ENCODE data around the gene TNNI2. TPM values are rescaled to one million over a fixed set of nuclear protein-coding genes. Genes with fewer than 3 reads are reported as not detected.

The TNNI2 gene
- total RNA-seq, 2 donors from 2014 or later: not detected

GRCh38 chr11:1867381-1867780 is 28.6 kb downstream of the TNNI2 start:
- TF ChIP-seq CTCF (IDR thresholded peaks at IDR 0.05): no peak
- Histone ChIP-seq H3K27me3 (no peaks in the 10 kb centered on the region), H3K9me3 (no peaks in the 10 kb centered on the region), H3K4me1 (peaks cover 0 to 52% of the 10 kb centered on the region in 2 donors), H3K27ac (no peak overlapping the region), H3K36me3 (no peaks in the 10 kb centered on the region), H3K4me3 (no peak overlapping the region)
- DNase-seq (ENCODE audit: low spot score): no peak

GRCh38 chr11:1868056-1868635 is 29.4 kb downstream of the TNNI2 start:
- no peak for TF ChIP-seq CTCF (IDR thresholded peaks at IDR 0.05)
- H3K4me1 ChIP-seq: peaks cover 0 to 53% of the 10 kb centered on the region in 2 donors
- H3K27me3 ChIP-seq: no peaks in the 10 kb centered on the region
- H3K36me3 ChIP-seq: no peaks in the 10 kb centered on the region
- no peaks in the 10 kb centered on the region for H3K9me3 ChIP-seq
- no peak for DNase-seq (ENCODE audit: low spot score)
- H3K27ac ChIP-seq: peak overlapping the region; percentile 51 to 60
- peak overlapping the region in 1 of 2 donors; percentile 47 for H3K4me3 ChIP-seq

GRCh38 chr11:1868636-1869291 is 30.0 kb downstream of the TNNI2 start:
- DNase-seq (ENCODE audit: low spot score): no peak
- no peaks in the 10 kb centered on the region for H3K27me3 ChIP-seq
- no peaks in the 10 kb centered on the region for H3K9me3 ChIP-seq
- peaks cover 0 to 48% of the 10 kb centered on the region in 2 donors for H3K4me1 ChIP-seq
- no peaks in the 10 kb centered on the region for H3K36me3 ChIP-seq
- H3K4me3 ChIP-seq: peak overlapping the region; percentile 29 to 47
- H3K27ac ChIP-seq: peak overlapping the region; percentile 51 to 60
- no peak for TF ChIP-seq CTCF (IDR thresholded peaks at IDR 0.05)

GRCh38 chr11:1869427-1870325 is 30.9 kb downstream of the TNNI2 start:
- TF ChIP-seq CTCF (IDR thresholded peaks at IDR 0.05): peak in 1 of 2 donors; percentile 23
- DNase-seq (ENCODE audit: low spot score): no peak
- no peaks in the 10 kb centered on the region for H3K27me3 ChIP-seq
- peaks cover 0 to 39% of the 10 kb centered on the region in 2 donors for H3K4me1 ChIP-seq
- H3K27ac ChIP-seq: peak overlapping the region; percentile 51 to 60
- H3K9me3 ChIP-seq: no peaks in the 10 kb centered on the region
- H3K4me3 ChIP-seq: peak overlapping the region; percentile 29 to 47
- no peaks in the 10 kb centered on the region for H3K36me3 ChIP-seq

GRCh38 chr11:1870326-1870696 is 31.5 kb downstream of the TNNI2 start:
- H3K36me3 ChIP-seq: no peaks in the 10 kb centered on the region
- peaks cover 0 to 39% of the 10 kb centered on the region in 2 donors for H3K4me1 ChIP-seq
- DNase-seq (ENCODE audit: low spot score): no peak
- H3K27me3 ChIP-seq: no peaks in the 10 kb centered on the region
- no peaks in the 10 kb centered on the region for H3K9me3 ChIP-seq
- peak overlapping the region; percentile 35 to 51 for H3K27ac ChIP-seq
- TF ChIP-seq CTCF (IDR thresholded peaks at IDR 0.05): no peak
- peak overlapping the region; percentile 25 to 47 for H3K4me3 ChIP-seq

Data from right atrium auricular region (tissue), 2 donors.